K562 (cell line): ENCODE data around the gene CRTC3. TPM values are rescaled to one million over a fixed set of nuclear protein-coding genes. Genes with fewer than 3 reads are reported as not detected.

Experiments used
- ATAC-seq: fragments of 200-7000 bp; cut with Tn5 transposase; 3 replicates; pipeline ENCODE4 v1.9.1; 2020; ENCODE audit warnings: moderate library complexity
- BruUV-seq: library from RNA; stranded (reverse); fragments of 400-500 nt; replicated peaks from 2 replicates; lab custom pipeline; 2021; lab: Mats Ljungman, UMichigan
- CTCF ChIA-PET: fragments of 300-600 bp; formaldehyde crosslinking; extraction: SDS; loops from one replicate; lab custom pipeline; 2021; ENCODE audit warnings: low intra/inter-chr PET ratio; lab: Yijun Ruan, JAX
- POLR2A ChIA-PET: fragments of 300-600, 350-650 bp; sonication (Branson Sonifier 250); formaldehyde crosslinking; extraction: SDS; loops from one replicate; lab custom pipeline; 2021; ENCODE audit warnings: antibody characterized with exemption, inconsistent platforms; lab: Yijun Ruan, JAX
- DNase-seq, 4 experiments: peaks; one replicate each; pipeline versions ENCODE4 v3.0.0 to v3.0.0-alpha.2; 2011 to 2018; ENCODE audit warnings: low spot score in 3 of 4, mixed read lengths in 3 of 4; ENCODE audit errors: extremely low read depth in 1 of 4
- FAIRE-seq: peaks from 2 replicates; lab custom pipeline; 2011; peaks lifted over from hg19 to GRCh38; lab: Jason Lieb, UNC
- H2AFZ ChIP-seq: 2 replicates; pipeline ENCODE4 v1.6.0; 2011; ENCODE audit warnings: low read depth, low read length, control low read depth, inconsistent platforms
- H3K27ac ChIP-seq: fragments of 200-600 bp; 3 replicates; pipeline ENCODE4 v1.8.0; 2011; ENCODE audit warnings: low read depth, mild to moderate bottlenecking, control low read depth, inconsistent platforms, low read length, moderate library complexity, mixed read lengths; ENCODE audit errors: extremely low read depth
- H3K27me3 ChIP-seq, 2 experiments: fragments of 300-600 bp in 1 of 2; 2 replicates in 1 of 2; 3 replicates in 1 of 2; pipeline versions ENCODE4 v1.6.0 to v1.8.0; 2011; ENCODE audit warnings: inconsistent platforms in 2 of 2, low read length in 2 of 2, mild to moderate bottlenecking in 1 of 2, mixed read lengths in 1 of 2, moderate library complexity in 1 of 2; ENCODE audit not compliant: control insufficient read depth in 2 of 2, insufficient read depth in 2 of 2
- H3K36me3 ChIP-seq: fragments of 300-600 bp; 3 replicates; pipeline ENCODE4 v1.8.0; 2011; ENCODE audit warnings: mild to moderate bottlenecking, low read length, inconsistent platforms; ENCODE audit not compliant: control insufficient read depth, insufficient read depth
- H3K4me1 ChIP-seq, 2 experiments: fragments of 200-600 bp in 1 of 2; replicated peaks in 1 of 2; 2 replicates in 1 of 2; 3 replicates in 1 of 2; pipeline versions ENCODE4 v1.5.1 to v1.8.0; 2011; ENCODE audit warnings: inconsistent platforms in 2 of 2, low read length in 2 of 2, mild to moderate bottlenecking in 1 of 2, mixed read lengths in 1 of 2, moderate library complexity in 1 of 2; ENCODE audit not compliant: control insufficient read depth in 2 of 2, insufficient read depth in 2 of 2
- H3K4me2 ChIP-seq: 2 replicates; pipeline ENCODE4 v1.6.1; 2011; ENCODE audit warnings: low read length, control low read depth, inconsistent platforms, mixed read lengths; ENCODE audit not compliant: insufficient read depth
- H3K4me3 ChIP-seq: fragments of 200-600 bp; sonication (generic), shearing (Covaris generic); 2 replicates; pipeline ENCODE4 v1.5.1; 2016; ENCODE audit warnings: control low read depth, inconsistent platforms
- H3K79me2 ChIP-seq: fragments of 200-600 bp; 3 replicates; pipeline ENCODE4 v1.8.0; 2011; ENCODE audit warnings: low read length, inconsistent platforms; ENCODE audit not compliant: control insufficient read depth, insufficient read depth
- H3K9ac ChIP-seq, 2 experiments: 2 replicates each; pipeline versions ENCODE4 v1.6.0 to v1.6.1; 2011; ENCODE audit warnings: low read depth in 2 of 2, low read length in 2 of 2, control low read depth in 1 of 2, inconsistent platforms in 1 of 2, mild to moderate bottlenecking in 1 of 2, mixed read lengths in 1 of 2; ENCODE audit not compliant: insufficient read depth in 1 of 2
- H3K9me1 ChIP-seq: one replicate; pipeline ENCODE4 v1.6.0; 2011; ENCODE audit warnings: inconsistent platforms, mild to moderate bottlenecking, low read length, moderate library complexity; ENCODE audit not compliant: control insufficient read depth, insufficient read depth
- H3K9me3 ChIP-seq: replicated peaks from 2 replicates; pipeline ENCODE4 v1.5.1; 2011; ENCODE audit warnings: low read depth, low read length, inconsistent platforms; ENCODE audit not compliant: control insufficient read depth, insufficient read depth
- H4K20me1 ChIP-seq: replicated peaks from 2 replicates; pipeline ENCODE4 v1.6.1; 2011; ENCODE audit warnings: low read length, inconsistent platforms, mixed read lengths; ENCODE audit not compliant: control insufficient read depth, insufficient read depth
- EGR1 ChIP-seq: fragments of 450-650 bp; conservative IDR thresholded peaks from 2 replicates; pipeline ENCODE4 v1.6.1; 2017; ENCODE audit warnings: mild to moderate bottlenecking
- GATAD2A ChIP-seq: fragments of 450-650 bp; IDR thresholded peaks from 2 replicates; pipeline ENCODE4 v1.6.1; 2017
- SRSF1 ChIP-seq: fragments of 200-400 bp; formaldehyde crosslinking; IDR thresholded peaks from 2 replicates; pipeline ENCODE4 v1.6.1; 2017; ENCODE audit warnings: mild to moderate bottlenecking, low read depth, low read length, moderate library complexity
- WGBS: fragments of 100-300 bp; shearing (Covaris generic); methylation state at CpG from one replicate; pipeline ENCODE4 v1.1.6; 2016; ENCODE audit warnings: low coverage, mixed read lengths; ENCODE audit not compliant: insufficient coverage; ENCODE audit errors: missing lambda C conversion rate; 5-methylcytosine and 5-hydroxymethylcytosine counted together
- in situ Hi-C: fragments of 300-500 bp; cut with MboI; formaldehyde crosslinking; loops from 4 replicates; pipeline ENCODE4 v1.15.0; 2018; ENCODE audit warnings: inconsistent platforms, mixed read lengths
- intact Hi-C: fragments of 100-400 bp; cut with micrococcal nuclease; formaldehyde crosslinking; loops from 2 replicates; pipeline ENCODE4 v1.14.2; 2022
- polyA plus RNA-seq, 8 experiments: library from polyadenylated mRNA; depleted of rRNA in 4 of 8; stranded (reverse) in 5 of 8; unstranded in 3 of 8; fragments of >200 nt; fragmentation: Nextera tagmentation in 2 of 8; fragmentation: Illumina TruSeq in 1 of 8; extraction: Ambion mirVana in 2 of 8; extraction: Trizol in 1 of 8; gene quantifications; 2 replicates each; pipeline versions ENCODE4 v1.2.1 to v1.2.3, GENCODE V29; 2011 to 2014; ENCODE audit warnings: inconsistent platforms in 1 of 8, missing spikeins in 1 of 8
- total RNA-seq, 7 experiments: library from RNA; depleted of rRNA in 6 of 7; stranded (reverse); fragments of >200 nt in 6 of 7; fragmentation: Illumina TruSeq in 2 of 7; extraction: Trizol in 2 of 7; gene quantifications; 2 replicates each; pipeline versions ENCODE4 v1.2.1 to v1.2.3, GENCODE V29; 2011 to 2021; ENCODE audit warnings: low replicate concordance in 1 of 7
- TF ChIP-seq, protein P1 (sequence below): fragments of 250-450 bp; sonication (Bioruptor Pico); IDR thresholded peaks from 2 replicates; pipeline ENCODE4 v1.5.0; 2021
- TF ChIP-seq, protein P2 (sequence below), 2 experiments: fragments of 450-650 bp in 1 of 2; sonication (generic) in 1 of 2; formaldehyde crosslinking in 1 of 2; IDR thresholded peaks; 2 replicates each; pipeline versions ENCODE4 v1.7.1 to v1.9.0; 2016 to 2022; ENCODE audit warnings: inconsistent platforms in 1 of 2, mild to moderate bottlenecking in 1 of 2, missing genetic modification reagents in 1 of 2

CRTC3 gene
- total and polyA plus RNA-seq, 9 of the 15 experiments (the other 6 are each of a cell fraction or from before 2014, with no cell fraction given): 1.2 to 19.0 (median 11.6) TPM

DNA sequence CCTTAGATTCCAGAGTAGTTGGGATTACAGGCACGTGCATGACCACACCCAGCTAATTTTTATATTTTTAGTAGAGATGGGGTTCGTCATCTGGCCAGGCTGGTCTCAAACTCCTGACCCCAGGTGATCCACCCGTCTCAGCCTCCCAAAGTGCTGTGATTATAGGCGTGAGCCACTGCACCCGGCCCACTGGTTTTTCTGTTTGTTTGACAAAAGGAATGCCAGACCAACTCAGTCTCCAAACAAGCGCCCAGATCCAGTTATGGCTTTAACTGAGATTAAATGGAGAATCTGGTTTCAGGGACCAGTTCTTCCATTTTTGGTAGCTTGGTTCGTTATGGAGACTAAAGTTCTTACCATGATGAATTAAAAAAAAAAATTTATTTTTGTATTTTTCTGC, 50.8 kb downstream of the CRTC3 start (continued):
- TF ChIP-seq, protein P1, sequence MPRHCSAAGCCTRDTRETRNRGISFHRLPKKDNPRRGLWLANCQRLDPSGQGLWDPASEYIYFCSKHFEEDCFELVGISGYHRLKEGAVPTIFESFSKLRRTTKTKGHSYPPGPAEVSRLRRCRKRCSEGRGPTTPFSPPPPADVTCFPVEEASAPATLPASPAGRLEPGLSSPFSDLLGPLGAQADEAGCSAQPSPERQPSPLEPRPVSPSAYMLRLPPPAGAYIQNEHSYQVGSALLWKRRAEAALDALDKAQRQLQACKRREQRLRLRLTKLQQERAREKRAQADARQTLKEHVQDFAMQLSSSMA (CRISPR knock-in tag): no peak
- no peak for TF ChIP-seq SRSF1
- no peak for TF ChIP-seq GATAD2A

DNA sequence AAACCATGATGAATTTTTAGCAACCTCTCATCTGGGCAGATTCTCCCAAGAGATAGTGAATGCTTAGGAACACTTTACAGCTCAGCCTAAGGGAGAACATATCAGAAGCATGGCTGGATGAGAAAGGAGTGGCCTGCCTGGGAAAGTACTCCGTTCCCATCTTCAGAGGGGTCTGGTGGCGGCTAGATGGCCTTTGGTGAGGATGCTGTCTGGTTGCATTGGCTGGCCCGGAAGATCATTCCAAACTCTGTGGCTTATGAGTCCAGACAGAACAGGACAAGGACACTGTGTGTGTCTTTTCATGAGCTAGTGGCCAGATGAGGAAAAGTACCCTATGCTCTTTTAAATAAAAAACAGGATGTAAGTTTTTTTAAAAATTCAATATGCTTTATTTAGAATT, 51.2 kb downstream of the CRTC3 start:
- TF ChIP-seq EGR1: no peak
- TF ChIP-seq, protein P2, sequence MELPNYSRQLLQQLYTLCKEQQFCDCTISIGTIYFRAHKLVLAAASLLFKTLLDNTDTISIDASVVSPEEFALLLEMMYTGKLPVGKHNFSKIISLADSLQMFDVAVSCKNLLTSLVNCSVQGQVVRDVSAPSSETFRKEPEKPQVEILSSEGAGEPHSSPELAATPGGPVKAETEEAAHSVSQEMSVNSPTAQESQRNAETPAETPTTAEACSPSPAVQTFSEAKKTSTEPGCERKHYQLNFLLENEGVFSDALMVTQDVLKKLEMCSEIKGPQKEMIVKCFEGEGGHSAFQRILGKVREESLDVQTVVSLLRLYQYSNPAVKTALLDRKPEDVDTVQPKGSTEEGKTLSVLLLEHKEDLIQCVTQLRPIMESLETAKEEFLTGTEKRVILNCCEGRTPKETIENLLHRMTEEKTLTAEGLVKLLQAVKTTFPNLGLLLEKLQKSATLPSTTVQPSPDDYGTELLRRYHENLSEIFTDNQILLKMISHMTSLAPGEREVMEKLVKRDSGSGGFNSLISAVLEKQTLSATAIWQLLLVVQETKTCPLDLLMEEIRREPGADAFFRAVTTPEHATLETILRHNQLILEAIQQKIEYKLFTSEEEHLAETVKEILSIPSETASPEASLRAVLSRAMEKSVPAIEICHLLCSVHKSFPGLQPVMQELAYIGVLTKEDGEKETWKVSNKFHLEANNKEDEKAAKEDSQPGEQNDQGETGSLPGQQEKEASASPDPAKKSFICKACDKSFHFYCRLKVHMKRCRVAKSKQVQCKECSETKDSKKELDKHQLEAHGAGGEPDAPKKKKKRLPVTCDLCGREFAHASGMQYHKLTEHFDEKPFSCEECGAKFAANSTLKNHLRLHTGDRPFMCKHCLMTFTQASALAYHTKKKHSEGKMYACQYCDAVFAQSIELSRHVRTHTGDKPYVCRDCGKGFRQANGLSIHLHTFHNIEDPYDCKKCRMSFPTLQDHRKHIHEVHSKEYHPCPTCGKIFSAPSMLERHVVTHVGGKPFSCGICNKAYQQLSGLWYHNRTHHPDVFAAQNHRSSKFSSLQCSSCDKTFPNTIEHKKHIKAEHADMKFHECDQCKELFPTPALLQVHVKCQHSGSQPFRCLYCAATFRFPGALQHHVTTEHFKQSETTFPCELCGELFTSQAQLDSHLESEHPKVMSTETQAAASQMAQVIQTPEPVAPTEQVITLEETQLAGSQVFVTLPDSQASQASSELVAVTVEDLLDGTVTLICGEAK (IDR thresholded peaks at IDR 0.05): peak; percentile 50; the same call in 1 of the 2 replicates
- TF ChIP-seq, protein P2 (CRISPR knock-in tag; IDR thresholded peaks at IDR 0.05): no peak
- ATAC-seq (no peak), DNase-seq (no peak), FAIRE-seq (no peak)
- 90% methylated on average over 3 of the region's 3 CpGs for WGBS
- Histone ChIP-seq H3K9ac (no peak overlapping the region), H3K4me3 (no peak overlapping the region), H3K4me2 (no peak overlapping the region), H3K79me2 (no peaks in the 10 kb centered on the region; the same call in 2 of the 3 replicates), H3K27ac (no peak overlapping the region), H3K36me3 (no peaks in the 10 kb centered on the region), H2AFZ (no peak overlapping the region), H3K9me3 (no peaks in the 10 kb centered on the region), H3K4me1 (peaks cover 13 to 14% of the 10 kb centered on the region in 2 experiments; a peak in 4 of 5 replicates), H3K27me3 (no peaks in the 10 kb centered on the region), H4K20me1 (no peaks in the 10 kb centered on the region), H3K9me1 (no peaks in the 10 kb centered on the region)
- no TSS peak for BruUV-seq
- intact Hi-C loops (no loop called here), in situ Hi-C loops (no loop called here)
- ChIA-PET CTCF (no interaction called here), POLR2A (interaction anchor here (0.8 kb wide), 1 partner anchor 10 kb away, joined by 3 read pairs; no protein-coding TSS in a partner anchor)
